Right lobe of liver (tissue), 6 donors: ENCODE measurements around the gene IZUMO4. TPM values are rescaled to one million over a fixed set of nuclear protein-coding genes. Genes with fewer than 3 reads are reported as not detected.
"Not testable (repeated sequence)": the region's sequence is repeated elsewhere in the genome, so short reads cannot be mapped to it uniquely, and the experiment has no call there.

Experiments used
- ATAC-seq, 4 donors: fragments of 200-7000 bp; cut with Tn5 transposase; one replicate each; pipeline ENCODE4 v1.9.1; 2020; ENCODE audit warnings: mild to moderate bottlenecking in 4 of 4, moderate library complexity in 4 of 4
- DNase-seq, 3 donors: peaks; one replicate each; pipeline ENCODE4 v3.0.0-alpha.2; 2020
- H3K27ac ChIP-seq, 3 donors: fragments of 200-600 bp; one replicate each; pipeline ENCODE4 v1.8.0; 2022
- H3K27me3 ChIP-seq, 2 donors: fragments of 200-600 bp; one replicate each; pipeline ENCODE4 v1.8.0; 2022
- H3K36me3 ChIP-seq, 4 donors: fragments of 200-600 bp; sonication (generic) in 1 of 4; one replicate each; pipeline versions ENCODE4 v1.5.1 to v1.8.0; 2017 to 2022; ENCODE audit warnings: control low read depth in 1 of 4
- H3K4me1 ChIP-seq, 4 donors: fragments of 200-600 bp; sonication (generic) in 1 of 4; one replicate each; pipeline versions ENCODE4 v1.5.1 to v1.8.0; 2017 to 2022; ENCODE audit warnings: control low read depth in 1 of 4
- H3K4me3 ChIP-seq, 3 donors: fragments of 200-600 bp; one replicate each; pipeline ENCODE4 v1.8.0; 2022
- H3K9me3 ChIP-seq, 4 donors: fragments of 200-600 bp; sonication (generic) in 1 of 4; one replicate each; pipeline versions ENCODE4 v1.5.1 to v1.8.0; 2017 to 2022; ENCODE audit warnings: control low read depth in 1 of 4
- POLR2A ChIP-seq: fragments of 450-650 bp; IDR thresholded peaks from one replicate; pipeline ENCODE4 v1.6.1; 2017; ENCODE audit warnings: antibody characterized with exemption, mild to moderate bottlenecking
- WGBS: methylation state at CpG from one replicate; pipeline ENCODE4 v1.1.6; 2018; ENCODE audit warnings: low coverage, low lambda C conversion rate; ENCODE audit not compliant: insufficient coverage; ENCODE audit errors: missing lambda C conversion rate; 5-methylcytosine and 5-hydroxymethylcytosine counted together
- intact Hi-C, 2 donors: fragments of 100-400 bp; cut with DNase I; formaldehyde crosslinking; loops; one replicate each; pipeline versions ENCODE4 v1.11.2 to v1.14.1; 2022
- total RNA-seq, 6 experiments: library from RNA; depleted of rRNA in 2 of 6; stranded (reverse); fragments of >200 nt in 2 of 6; fragmentation: NEBNext Ultra II Directional in 3 of 6; extraction: Animal tissue kit (Norgen Biotek cat#: 25700) in 3 of 6; gene quantifications; one replicate each; pipeline versions ENCODE4 v1.1.0 to v1.2.4, GENCODE V29; 2016 to 2023
- TF ChIP-seq, protein P1 (sequence below), 4 donors: fragments of 200-600 bp in 3 of 4; fragments of 450-650 bp in 1 of 4; IDR thresholded peaks; one replicate each; pipeline versions ENCODE4 v1.5.1 to v1.8.0; 2016 to 2022; ENCODE audit warnings: antibody characterized with exemption in 4 of 4, mild to moderate bottlenecking in 2 of 4
- donor health status: DM: no; HTN: yes; CAD: no.
- donor health status: DM: no; HTN: no; CAD: no.
- donor health status: DM: no; HTN: no; CAD: no.
- donor health status: DM: no; HTN: yes; CAD: no.
- donor health status: DM: no; HTN: yes; CAD: no.

IZUMO4 gene
- total RNA-seq, 6 experiments from 2014 or later, result 1.2 to 6.9 (median 4.2) TPM; not detected in 1

DNA sequence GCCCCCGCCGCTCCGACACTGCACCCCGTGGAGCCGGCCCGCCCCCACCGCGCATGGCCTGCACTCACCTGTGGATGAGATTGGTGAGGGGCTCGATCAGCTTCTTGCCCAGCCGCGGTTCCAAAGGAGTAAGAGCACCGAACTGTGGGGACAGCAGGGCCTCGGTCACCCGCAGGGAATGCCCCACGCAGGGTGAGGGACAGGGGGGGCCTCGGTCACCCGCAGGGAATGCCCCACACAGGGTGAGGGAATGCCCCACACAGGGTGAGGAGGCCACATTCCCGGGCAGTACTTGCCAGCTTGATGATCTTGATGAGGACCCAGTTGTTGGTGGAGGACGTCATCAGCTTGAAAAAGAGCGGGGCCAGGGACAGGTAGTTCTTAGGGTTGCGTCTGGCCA lies 32.3 kb downstream of the IZUMO4 start:
- peaks cover 0 to 59% (median 15%) of the 10 kb centered on the region in 4 donors for H3K36me3 ChIP-seq
- DNase-seq, result no peak

DNA sequence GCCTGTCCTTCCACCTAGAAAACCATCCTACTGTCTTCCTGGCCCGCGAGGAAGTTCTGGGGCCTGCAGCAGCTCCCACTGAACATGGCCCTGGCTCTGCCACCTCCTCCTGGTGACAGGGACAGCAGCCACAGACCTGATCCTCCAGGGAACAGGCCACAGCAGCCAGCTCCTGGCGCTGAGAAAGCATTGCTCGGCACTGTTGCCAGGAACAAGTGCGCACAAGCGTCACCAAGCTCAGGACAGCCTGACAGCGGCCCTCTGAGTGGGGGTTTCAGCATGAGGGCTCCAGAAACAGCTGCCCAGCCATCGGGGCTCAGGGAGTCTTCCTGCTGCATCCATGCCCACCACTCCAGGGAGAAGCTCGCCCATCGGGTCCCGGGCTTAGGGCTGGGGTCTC lies 32.8 kb downstream of the IZUMO4 start:
- DNase-seq, result no peak
- Histone ChIP-seq H3K27ac (no peak overlapping the region), H3K4me1 (peaks cover 0 to 18% (median 4%) of the 10 kb centered on the region in 4 donors), H3K9me3 (no peaks in the 10 kb centered on the region), H3K4me3 (no peak overlapping the region), H3K27me3 (no peaks in the 10 kb centered on the region), H3K36me3 (peaks cover 0 to 59% (median 15%) of the 10 kb centered on the region in 4 donors)
- intact Hi-C loops, result no loop called here
- ATAC-seq, result no peak
- 93% methylated on average over 3 of the region's 11 CpGs for WGBS
- TF ChIP-seq POLR2A, result no peak
- TF ChIP-seq, protein P1, sequence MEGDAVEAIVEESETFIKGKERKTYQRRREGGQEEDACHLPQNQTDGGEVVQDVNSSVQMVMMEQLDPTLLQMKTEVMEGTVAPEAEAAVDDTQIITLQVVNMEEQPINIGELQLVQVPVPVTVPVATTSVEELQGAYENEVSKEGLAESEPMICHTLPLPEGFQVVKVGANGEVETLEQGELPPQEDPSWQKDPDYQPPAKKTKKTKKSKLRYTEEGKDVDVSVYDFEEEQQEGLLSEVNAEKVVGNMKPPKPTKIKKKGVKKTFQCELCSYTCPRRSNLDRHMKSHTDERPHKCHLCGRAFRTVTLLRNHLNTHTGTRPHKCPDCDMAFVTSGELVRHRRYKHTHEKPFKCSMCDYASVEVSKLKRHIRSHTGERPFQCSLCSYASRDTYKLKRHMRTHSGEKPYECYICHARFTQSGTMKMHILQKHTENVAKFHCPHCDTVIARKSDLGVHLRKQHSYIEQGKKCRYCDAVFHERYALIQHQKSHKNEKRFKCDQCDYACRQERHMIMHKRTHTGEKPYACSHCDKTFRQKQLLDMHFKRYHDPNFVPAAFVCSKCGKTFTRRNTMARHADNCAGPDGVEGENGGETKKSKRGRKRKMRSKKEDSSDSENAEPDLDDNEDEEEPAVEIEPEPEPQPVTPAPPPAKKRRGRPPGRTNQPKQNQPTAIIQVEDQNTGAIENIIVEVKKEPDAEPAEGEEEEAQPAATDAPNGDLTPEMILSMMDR (IDR thresholded peaks at IDR 0.05), result no peak

More for the DNA sequence above, 32.3 kb downstream of the IZUMO4 start:
- Histone ChIP-seq H3K4me3 (no peak overlapping the region), H3K9me3 (no peaks in the 10 kb centered on the region), H3K27me3 (no peaks in the 10 kb centered on the region), H3K27ac (no peak overlapping the region), H3K4me1 (peaks cover 0 to 15% (median 4%) of the 10 kb centered on the region in 4 donors)
- TF ChIP-seq, protein P1 (IDR thresholded peaks at IDR 0.05), result no peak
- TF ChIP-seq POLR2A, result no peak
- intact Hi-C loops, result no loop called here
- ATAC-seq, result no peak
- WGBS, result no CpG with 5 or more reads among the region's 21 CpGs

DNA sequence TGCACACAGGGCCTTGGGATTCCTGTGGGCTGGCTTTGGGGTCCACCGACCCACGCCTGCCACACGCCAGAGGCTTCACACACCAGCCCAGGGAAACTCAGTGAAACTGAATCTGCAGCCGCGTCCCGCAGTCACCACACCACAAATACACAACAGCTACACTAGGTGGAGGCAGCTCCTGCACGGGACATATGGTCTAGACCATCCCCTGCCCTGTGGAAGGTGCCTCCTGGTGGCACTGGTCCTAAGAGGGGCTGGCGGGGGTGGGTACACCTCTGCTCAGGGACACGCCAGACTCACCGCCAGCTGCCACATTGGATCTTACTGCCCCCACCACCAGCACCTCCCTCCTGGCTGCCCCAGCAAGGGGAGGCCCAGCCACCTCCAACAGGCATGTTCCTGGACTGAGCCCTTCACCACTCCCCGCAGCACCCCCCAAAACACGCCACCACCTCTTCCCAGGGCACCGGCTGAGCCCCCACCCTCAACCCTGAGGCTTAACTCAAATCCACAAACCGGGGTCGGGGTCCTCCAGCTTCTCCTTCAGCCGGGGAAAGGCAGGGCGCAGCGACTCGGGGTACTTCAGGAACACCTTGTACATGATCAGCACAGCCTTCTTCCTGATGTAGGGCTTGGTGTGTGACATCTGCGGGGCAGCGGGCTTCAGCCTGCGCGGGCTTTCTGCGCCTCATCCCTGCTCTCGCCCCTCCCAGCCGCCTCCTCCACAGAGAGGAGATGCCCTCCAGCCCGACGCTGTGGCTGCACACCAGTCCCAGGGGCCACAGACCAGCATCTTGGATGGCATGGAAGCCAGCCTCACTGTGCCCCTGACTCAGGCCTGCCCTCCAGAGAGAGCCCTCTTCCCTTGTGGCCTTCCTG lies 33.4 kb downstream of the IZUMO4 start:
- DNase-seq, result no peak
- TF ChIP-seq, protein P1 (IDR thresholded peaks at IDR 0.05), result no peak
- no peak for TF ChIP-seq POLR2A
- Histone ChIP-seq H3K4me3 (no peak overlapping the region), H3K36me3 (peaks cover 0 to 55% (median 15%) of the 10 kb centered on the region in 4 donors), H3K4me1 (peaks cover 0 to 21% (median 6%) of the 10 kb centered on the region in 4 donors), H3K9me3 (no peaks in the 10 kb centered on the region), H3K27ac (no peak overlapping the region), H3K27me3 (no peaks in the 10 kb centered on the region)
- no CpG with 5 or more reads among the region's 28 CpGs for WGBS
- intact Hi-C loops, result no loop called here
- no peak for ATAC-seq

DNA sequence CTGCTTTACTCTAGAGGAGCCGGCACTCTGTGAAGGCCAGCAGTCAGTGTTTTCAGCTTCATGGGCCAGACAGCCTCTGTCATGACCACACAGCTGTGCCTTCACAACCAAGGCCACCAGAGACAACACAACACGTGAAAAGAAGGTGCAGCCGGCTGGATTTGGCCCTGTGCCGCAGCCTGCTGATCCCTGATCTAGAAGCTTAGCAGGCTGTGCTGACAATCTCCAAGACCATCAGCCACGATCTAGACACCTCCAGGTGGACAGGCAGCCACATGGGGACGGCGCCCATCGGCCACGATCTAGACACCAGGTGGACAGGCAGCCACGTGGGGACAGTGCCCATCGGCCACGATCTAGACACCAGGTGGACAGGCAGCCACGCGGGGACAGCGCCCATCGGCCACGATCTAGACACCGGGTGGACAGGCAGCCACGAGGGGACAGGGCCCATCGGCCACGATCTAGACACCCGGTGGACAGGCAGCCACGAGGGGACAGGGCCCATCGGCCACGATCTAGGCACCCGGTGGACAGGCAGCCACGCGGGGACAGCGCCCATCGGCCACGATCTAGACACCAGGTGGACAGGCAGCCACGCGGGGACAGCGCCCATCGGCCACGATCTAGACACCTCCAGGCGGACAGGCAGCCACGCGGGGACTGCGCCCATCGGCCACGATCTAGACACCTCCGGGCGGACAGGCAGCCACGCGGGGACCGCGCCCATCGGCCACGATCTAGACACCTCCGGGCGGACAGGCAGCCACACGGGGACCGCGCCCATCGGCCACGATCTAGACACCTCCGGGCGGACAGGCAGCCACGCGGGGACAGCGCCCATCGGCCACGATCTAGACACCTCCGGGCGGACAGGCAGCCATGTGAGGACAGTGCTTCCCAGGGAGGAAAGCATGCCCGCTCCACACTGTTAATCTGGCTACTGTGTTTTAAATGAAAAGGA lies 34.6 kb downstream of the IZUMO4 start:
- intact Hi-C loops, ATAC-seq, DNase-seq, H3K9me3 ChIP-seq, H3K27me3 ChIP-seq, H3K27ac ChIP-seq, H3K4me3 ChIP-seq: not testable (repeated sequence)
- WGBS, result 80% methylated on average over 1 of the region's 67 CpGs
- Histone ChIP-seq H3K36me3 (peaks cover 0 to 47% (median 11%) of the 10 kb centered on the region in 4 donors), H3K4me1 (peaks cover 0 to 27% (median 8%) of the 10 kb centered on the region in 4 donors)
